Epidermal melanocyte (primary cell): Measurements from ENCODE around the gene VAPA.

Experiments
- DNase-seq: peaks from one replicate; pipeline ENCODE4 v3.0.0; 2011; ENCODE audit warnings: low spot score; ENCODE audit not compliant: insufficient read length

VAPA gene

GRCh38 chr18:9914584-9915290 is 921 bp downstream of the VAPA start:
- DNase-seq, result no peak

- DNase-seq, result no peak
These were observed 1.7 kb downstream of the VAPA start for GRCh38 chr18:9915291-9916076.

- DNase-seq, result no peak
These were observed 2.3 kb downstream of the VAPA start for GRCh38 chr18:9916077-9916639.

GRCh38 chr18:9916808-9917207 is 3.0 kb downstream of the VAPA start:
- DNase-seq, result no peak

- peak; percentile 27 for DNase-seq
These were observed 4.3 kb downstream of the VAPA start for GRCh38 chr18:9918016-9918680.

GRCh38 chr18:9919564-9920232 is 5.9 kb downstream of the VAPA start:
- no peak for DNase-seq

- DNase-seq, result no peak
These were observed 8.9 kb downstream of the VAPA start for GRCh38 chr18:9922592-9923311.

GRCh38 chr18:9924371-9924943 is 10.6 kb downstream of the VAPA start:
- DNase-seq, result no peak

GRCh38 chr18:9925369-9925768 is 11.6 kb downstream of the VAPA start:
- DNase-seq, result no peak

GRCh38 chr18:9925795-9926194 is 12.0 kb downstream of the VAPA start:
- DNase-seq, result no peak

- DNase-seq, result no peak
These were observed 12.5 kb downstream of the VAPA start for GRCh38 chr18:9926223-9926894.

- DNase-seq, result no peak
These were observed 13.2 kb downstream of the VAPA start for GRCh38 chr18:9926977-9927376.

GRCh38 chr18:9927392-9928063 is 13.7 kb downstream of the VAPA start:
- DNase-seq, result no peak

GRCh38 chr18:9928646-9929259 is 14.9 kb downstream of the VAPA start:
- no peak for DNase-seq

- no peak for DNase-seq
These were observed 16.6 kb downstream of the VAPA start for GRCh38 chr18:9930299-9930884.

- no peak for DNase-seq
These were observed 17.3 kb downstream of the VAPA start for GRCh38 chr18:9931146-9931545.

GRCh38 chr18:9931678-9932077 is 17.9 kb downstream of the VAPA start:
- no peak for DNase-seq

GRCh38 chr18:9933865-9934264 is 20.0 kb downstream of the VAPA start:
- DNase-seq, result no peak

GRCh38 chr18:9934274-9934673 is 20.5 kb downstream of the VAPA start:
- DNase-seq, result no peak
